Measurements from ENCODE around the gene USP32. TPM values are rescaled to one million over a fixed set of nuclear protein-coding genes. Genes with fewer than 3 reads are reported as not detected.

The USP32 gene
- polyA plus RNA-seq, 3 donors: 10.1 to 26.6 (median 16.6) TPM

GRCh38 chr17:60356940-60357339 lies 35.0 kb downstream of the USP32 start:
- Histone ChIP-seq H3K9me3 (replicated peaks in 1 of 2; ENCODE audit: control insufficient read depth in 1 of 2, insufficient read depth in 1 of 2, low read length in 2 of 2) (no peaks in the 10 kb centered on the region), H3K27me3 (ENCODE audit: control insufficient read depth in 2 of 2, insufficient read depth in 2 of 2, low read length in 2 of 2) (no peaks in the 10 kb centered on the region), H3K4me1 (ENCODE audit: control insufficient read depth in 1 of 2, insufficient read depth in 2 of 2, low read length in 2 of 2) (peaks cover 26 to 49% of the 10 kb centered on the region in 2 donors), H3K27ac (ENCODE audit: low read depth in 1 of 2, low read length in 2 of 2) (peak overlapping the region; percentile 28 to 61), H3K4me2 (replicated peaks; ENCODE audit: extremely low read depth, low read length, poor library complexity, severe bottlenecking) (peak overlapping the region; percentile 2), H4K20me1 (ENCODE audit: insufficient read depth, low read length) (peaks cover 92% of the 10 kb centered on the region), H3K36me3 (replicated peaks in 1 of 2; ENCODE audit: control insufficient read depth in 1 of 2, insufficient read depth in 2 of 2, low read length in 2 of 2) (peaks cover 0 to 13% of the 10 kb centered on the region in 2 donors), H3K79me2 (ENCODE audit: insufficient read depth, low read length) (peaks cover 95% of the 10 kb centered on the region), H3K9ac (ENCODE audit: insufficient read depth, low read length, poor library complexity, severe bottlenecking) (no peak overlapping the region), H3K4me3 (replicated peaks in 1 of 3; ENCODE audit: low read depth in 2 of 3, low read length in 3 of 3) (peak overlapping the region in 1 of 3 experiments; percentile 14), H2AFZ (ENCODE audit: insufficient read depth, low read depth, low read length, poor library complexity, severe bottlenecking) (no peak overlapping the region)
- no peak overlapping the region for H3K4me3 Mint-ChIP-seq
- DNase-seq: no peak
- WGBS (ENCODE audit: insufficient coverage): no CpG with 5 or more reads among the region's 1 CpG
- peak overlapping the region; percentile 7 to 86 (median 73) for H3K27ac Mint-ChIP-seq
- H3K27me3 Mint-ChIP-seq (ENCODE audit: low read depth in 3 of 3): no peaks in the 10 kb centered on the region
- peaks cover 3 to 18% of the 10 kb centered on the region in 2 donors for H3K36me3 Mint-ChIP-seq
- intact Hi-C loops (cut with micrococcal nuclease): loop anchor here in 1 of 2 donors (10.0 kb wide), 1 partner anchor 48 kb away; no protein-coding TSS in a partner anchor
- no peaks in the 10 kb centered on the region for H3K9me3 Mint-ChIP-seq
- no peak for TF ChIP-seq CTCF (IDR thresholded peaks at IDR 0.05)
- peaks cover 45% of the 10 kb centered on the region for H3K4me1 Mint-ChIP-seq

- Histone ChIP-seq H3K9ac (ENCODE audit: insufficient read depth, low read length, poor library complexity, severe bottlenecking) (no peak overlapping the region), H4K20me1 (ENCODE audit: insufficient read depth, low read length) (peaks cover 92% of the 10 kb centered on the region), H2AFZ (ENCODE audit: insufficient read depth, low read depth, low read length, poor library complexity, severe bottlenecking) (no peak overlapping the region), H3K4me3 (replicated peaks in 1 of 3; ENCODE audit: low read depth in 2 of 3, low read length in 3 of 3) (no peak overlapping the region), H3K27ac (ENCODE audit: low read depth in 1 of 2, low read length in 2 of 2) (peak overlapping the region in 1 of 2 donors; percentile 61), H3K79me2 (ENCODE audit: insufficient read depth, low read length) (peaks cover 95% of the 10 kb centered on the region), H3K36me3 (replicated peaks in 1 of 2; ENCODE audit: control insufficient read depth in 1 of 2, insufficient read depth in 2 of 2, low read length in 2 of 2) (peaks cover 0 to 17% of the 10 kb centered on the region in 2 donors), H3K4me1 (ENCODE audit: control insufficient read depth in 1 of 2, insufficient read depth in 2 of 2, low read length in 2 of 2) (peaks cover 26 to 49% of the 10 kb centered on the region in 2 donors), H3K4me2 (replicated peaks; ENCODE audit: extremely low read depth, low read length, poor library complexity, severe bottlenecking) (no peak overlapping the region), H3K27me3 (ENCODE audit: control insufficient read depth in 2 of 2, insufficient read depth in 2 of 2, low read length in 2 of 2) (no peaks in the 10 kb centered on the region), H3K9me3 (replicated peaks in 1 of 2; ENCODE audit: control insufficient read depth in 1 of 2, insufficient read depth in 1 of 2, low read length in 2 of 2) (no peaks in the 10 kb centered on the region)
- Mint-ChIP-seq H3K27ac (peak overlapping the region in 4 of 7 donors; percentile 40 to 60 (median 46)), H3K4me3 (no peak overlapping the region), H3K27me3 (ENCODE audit: low read depth in 3 of 3) (no peaks in the 10 kb centered on the region), H3K36me3 (peaks cover 3 to 18% of the 10 kb centered on the region in 2 donors), H3K9me3 (no peaks in the 10 kb centered on the region), H3K4me1 (peaks cover 46% of the 10 kb centered on the region)
- DNase-seq: no peak
- intact Hi-C loops (cut with micrococcal nuclease): loop anchor here in 1 of 2 donors (10.0 kb wide), 1 partner anchor 49 kb away; no protein-coding TSS in a partner anchor
- whole genome bisulfite sequencing (ENCODE audit: insufficient coverage): 90% methylated on average over 2 of the region's 4 CpGs
- TF ChIP-seq CTCF (IDR thresholded peaks at IDR 0.05): no peak
These were observed 36.0 kb downstream of the USP32 start for GRCh38 chr17:60355663-60356594.

Data from CD14-positive monocyte (primary cell).